Spleen (tissue), 11 donors: ENCODE data around the gene ANO3. TPM values are rescaled to one million over a fixed set of nuclear protein-coding genes. Genes with fewer than 3 reads are reported as not detected.

Experiments
- DNase-seq: peaks from one replicate; pipeline ENCODE4 v3.0.0-alpha.2; 2020
- H3K27ac ChIP-seq, 8 donors: fragments of 200-600 bp; sonication (generic) in 7 of 8; 1 replicate in 4 of 8; 2 replicates in 4 of 8; pipeline versions ENCODE4 v1.5.0 to v1.8.0; 2016 to 2021; ENCODE audit warnings: inconsistent platforms in 4 of 8, mild to moderate bottlenecking in 4 of 8, moderate library complexity in 1 of 8
- H3K27me3 ChIP-seq, 7 donors: fragments of 200-600 bp; sonication (generic) in 6 of 7; replicated peaks in 1 of 7; 1 replicate in 4 of 7; 2 replicates in 3 of 7; pipeline versions ENCODE4 v1.5.0 to v1.8.0; 2016 to 2021; ENCODE audit warnings: inconsistent platforms in 3 of 7, mild to moderate bottlenecking in 1 of 7
- H3K36me3 ChIP-seq, 6 donors: fragments of 200-600 bp; sonication (generic) in 5 of 6; 1 replicate in 4 of 6; 2 replicates in 2 of 6; pipeline versions ENCODE4 v1.5.0 to v1.8.0; 2016 to 2021; ENCODE audit warnings: inconsistent platforms in 2 of 6
- H3K4me1 ChIP-seq, 6 donors: fragments of 200-600 bp; sonication (generic) in 5 of 6; 1 replicate in 3 of 6; 2 replicates in 3 of 6; pipeline versions ENCODE4 v1.5.0 to v1.8.0; 2016 to 2021; ENCODE audit warnings: inconsistent platforms in 3 of 6
- H3K4me3 ChIP-seq, 8 donors: fragments of 200-600 bp; sonication (generic) in 7 of 8; 1 replicate in 4 of 8; 2 replicates in 4 of 8; pipeline versions ENCODE4 v1.5.0 to v1.8.0; 2016 to 2021; ENCODE audit warnings: inconsistent platforms in 4 of 8, mild to moderate bottlenecking in 4 of 8, moderate library complexity in 2 of 8
- H3K9me3 ChIP-seq, 8 donors: fragments of 200-600 bp; sonication (generic) in 7 of 8; 1 replicate in 4 of 8; 2 replicates in 4 of 8; pipeline versions ENCODE4 v1.5.0 to v1.8.0; 2016 to 2021; ENCODE audit warnings: inconsistent platforms in 4 of 8
- CTCF ChIP-seq, 11 experiments: fragments of 200-600 bp in 7 of 11; fragments of 450-650 bp in 4 of 11; sonication (generic) in 4 of 11; IDR thresholded peaks in 8 of 11; conservative IDR thresholded peaks in 3 of 11; 1 replicate in 7 of 11; 2 replicates in 4 of 11; pipeline versions ENCODE4 v1.4.0 to v1.8.0; 2016 to 2021; ENCODE audit warnings: antibody characterized with exemption in 11 of 11, inconsistent platforms in 4 of 11, mild to moderate bottlenecking in 1 of 11
- POLR2A ChIP-seq, 3 donors: fragments of 450-650 bp; IDR thresholded peaks; one replicate each; pipeline ENCODE4 v1.5.1; 2017; ENCODE audit warnings: antibody characterized with exemption in 3 of 3, mild to moderate bottlenecking in 1 of 3
- POLR2AphosphoS5 ChIP-seq, 3 donors: sonication (generic); formaldehyde crosslinking; IDR thresholded peaks; one replicate each; pipeline ENCODE4 v1.5.1; 2017; ENCODE audit warnings: antibody characterized with exemption in 3 of 3
- WGBS, 5 donors: extraction: QIAGEN DNeasy Blood & Tissue Kit in 3 of 5; methylation state at CpG; one replicate each; pipeline versions ENCODE4 v1.1.5 to v1.1.7; 2013 to 2018; 5-methylcytosine and 5-hydroxymethylcytosine counted together
- intact Hi-C: fragments of 100-400 bp; cut with DNase I; formaldehyde crosslinking; loops from one replicate; pipeline ENCODE4 v1.15.0; 2023; ENCODE audit warnings: low total_unique reads
- polyA plus RNA-seq, 3 donors: library from polyadenylated mRNA; stranded (reverse); fragments of 200-250 nt; gene quantifications; one replicate each; pipeline ENCODE4 v1.2.1, GENCODE V29; 2013
- total RNA-seq, 7 donors: library from RNA; depleted of rRNA in 3 of 7; stranded (reverse); fragments of >200 nt in 3 of 7; fragmentation: NEBNext Ultra II Directional in 4 of 7; extraction: Animal tissue kit (Norgen Biotek cat#: 25700) in 4 of 7; gene quantifications; one replicate each; pipeline versions ENCODE4 v1.1.0 to v1.2.1, GENCODE V29; 2016 to 2021
- donor health status: healthy with polysubstance abuse.
- donor health status: DM: no; HTN: no; CAD: no; lungs with moderate emphysema.
- donor health status: DM: no; HTN: no; CAD: no.
- donor health status: Bipolar disorder and iron deficiency.
- donor health status: healthy.
- donor health status: DM: no; HTN: no; CAD: no.
- donor health status: DM: yes; HTN: yes; CAD: no.

The ANO3 gene
- total and polyA plus RNA-seq, 10 donors = 0.03 to 2.6 (median 0.26) TPM; not detected in 4

GRCh38 chr11:26333906-26334305, 2.0 kb downstream of the ANO3 start:
- Histone ChIP-seq H3K27ac (no peak overlapping the region), H3K36me3 (no peaks in the 10 kb centered on the region), H3K9me3 (peaks cover 0 to 8% (median 0%) of the 10 kb centered on the region in 8 donors), H3K4me1 (peaks cover 0 to 9% (median 0%) of the 10 kb centered on the region in 6 donors), H3K4me3 (no peak overlapping the region), H3K27me3 (peaks cover 0 to 48% (median 10%) of the 10 kb centered on the region in 7 donors)
- no peak for DNase-seq
- intact Hi-C loops = no loop called here
- WGBS, 5 donors = 45 to 62% (median 54%) methylated on average over 3 of the region's 3 CpGs
- no peak for TF ChIP-seq CTCF (IDR thresholded peaks at IDR 0.05 in 8 of 11, conservative IDR thresholded peaks at IDR 0.05 in 3 of 11)
- no peak for TF ChIP-seq POLR2A (IDR thresholded peaks at IDR 0.05)
- TF ChIP-seq POLR2AphosphoS5 (IDR thresholded peaks at IDR 0.05) = no peak

- DNase-seq = no peak
- Histone ChIP-seq H3K9me3 (peaks cover 0 to 11% (median 0%) of the 10 kb centered on the region in 8 donors), H3K4me1 (peaks cover 0 to 9% (median 0%) of the 10 kb centered on the region in 6 donors), H3K27ac (no peak overlapping the region), H3K36me3 (no peaks in the 10 kb centered on the region), H3K4me3 (no peak overlapping the region), H3K27me3 (peaks cover 0 to 41% (median 10%) of the 10 kb centered on the region in 7 donors)
- intact Hi-C loops = no loop called here
- TF ChIP-seq POLR2AphosphoS5 (IDR thresholded peaks at IDR 0.05) (no peak), CTCF (IDR thresholded peaks at IDR 0.05 in 8 of 11, conservative IDR thresholded peaks at IDR 0.05 in 3 of 11) (no peak), POLR2A (IDR thresholded peaks at IDR 0.05) (no peak)
These were observed 4.0 kb downstream of the ANO3 start for GRCh38 chr11:26335903-26336302.

GRCh38 chr11:26344647-26345046, 12.7 kb downstream of the ANO3 start:
- no peak for TF ChIP-seq POLR2A (IDR thresholded peaks at IDR 0.05)
- TF ChIP-seq CTCF (IDR thresholded peaks at IDR 0.05 in 8 of 11, conservative IDR thresholded peaks at IDR 0.05 in 3 of 11) = no peak
- no peak for TF ChIP-seq POLR2AphosphoS5 (IDR thresholded peaks at IDR 0.05)
- no peaks in the 10 kb centered on the region for H3K9me3 ChIP-seq
- intact Hi-C loops = no loop called here
- no peaks in the 10 kb centered on the region for H3K4me1 ChIP-seq
- no peaks in the 10 kb centered on the region for H3K36me3 ChIP-seq
- WGBS, 5 donors = 75 to 84% (median 77%) methylated on average over 2 of the region's 2 CpGs
- H3K4me3 ChIP-seq = no peak overlapping the region
- no peak overlapping the region for H3K27ac ChIP-seq
- H3K27me3 ChIP-seq = no peaks in the 10 kb centered on the region
- no peak for DNase-seq

- intact Hi-C loops = no loop called here
- 69 to 83% (median 78%) methylated on average over 5 of the region's 5 CpGs for WGBS, 5 donors
- TF ChIP-seq CTCF (IDR thresholded peaks at IDR 0.05 in 8 of 11, conservative IDR thresholded peaks at IDR 0.05 in 3 of 11) = no peak
- TF ChIP-seq POLR2AphosphoS5 (IDR thresholded peaks at IDR 0.05) = no peak
- TF ChIP-seq POLR2A (IDR thresholded peaks at IDR 0.05) = no peak
- Histone ChIP-seq H3K27me3 (no peaks in the 10 kb centered on the region), H3K27ac (no peak overlapping the region), H3K4me3 (no peak overlapping the region), H3K4me1 (no peaks in the 10 kb centered on the region), H3K36me3 (no peaks in the 10 kb centered on the region), H3K9me3 (no peaks in the 10 kb centered on the region)
- DNase-seq = no peak
These were observed 16.8 kb downstream of the ANO3 start for GRCh38 chr11:26348776-26349175.
